ENCODE measurements around the gene CXCR6.

CXCR6 gene

GRCh38 chr3:45985532-45986302 lies 42.5 kb downstream of the CXCR6 start:
- no peaks in the 10 kb centered on the region; the same call in 1 of the 2 replicates for H3F3A ChIP-seq (ENCODE audit: insufficient read depth, low read length)
- no peaks in the 10 kb centered on the region for H3K79me2 ChIP-seq (ENCODE audit: low read length)
- H3K9me2 ChIP-seq (replicated peaks; ENCODE audit: insufficient read depth, low read length) = no peaks in the 10 kb centered on the region
- H3K36me3 ChIP-seq (replicated peaks; ENCODE audit: insufficient read depth, low read length) = no peaks in the 10 kb centered on the region
- H3K9ac ChIP-seq (ENCODE audit: low read length) = no peak overlapping the region
- no peak for TF ChIP-seq EZH2phosphoT487 (IDR thresholded peaks at IDR 0.05; ENCODE audit: low read length)
- no peak for TF ChIP-seq EZH2 (optimal IDR thresholded peaks at IDR 0.05; ENCODE audit: low read depth, low read length)
- TF ChIP-seq, protein P1, sequence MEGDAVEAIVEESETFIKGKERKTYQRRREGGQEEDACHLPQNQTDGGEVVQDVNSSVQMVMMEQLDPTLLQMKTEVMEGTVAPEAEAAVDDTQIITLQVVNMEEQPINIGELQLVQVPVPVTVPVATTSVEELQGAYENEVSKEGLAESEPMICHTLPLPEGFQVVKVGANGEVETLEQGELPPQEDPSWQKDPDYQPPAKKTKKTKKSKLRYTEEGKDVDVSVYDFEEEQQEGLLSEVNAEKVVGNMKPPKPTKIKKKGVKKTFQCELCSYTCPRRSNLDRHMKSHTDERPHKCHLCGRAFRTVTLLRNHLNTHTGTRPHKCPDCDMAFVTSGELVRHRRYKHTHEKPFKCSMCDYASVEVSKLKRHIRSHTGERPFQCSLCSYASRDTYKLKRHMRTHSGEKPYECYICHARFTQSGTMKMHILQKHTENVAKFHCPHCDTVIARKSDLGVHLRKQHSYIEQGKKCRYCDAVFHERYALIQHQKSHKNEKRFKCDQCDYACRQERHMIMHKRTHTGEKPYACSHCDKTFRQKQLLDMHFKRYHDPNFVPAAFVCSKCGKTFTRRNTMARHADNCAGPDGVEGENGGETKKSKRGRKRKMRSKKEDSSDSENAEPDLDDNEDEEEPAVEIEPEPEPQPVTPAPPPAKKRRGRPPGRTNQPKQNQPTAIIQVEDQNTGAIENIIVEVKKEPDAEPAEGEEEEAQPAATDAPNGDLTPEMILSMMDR (IDR thresholded peaks at IDR 0.05; ENCODE audit: low read length) = no peak
- DNase-seq = no peak
- H2AFZ ChIP-seq (ENCODE audit: low read length) = no peak overlapping the region
- H3K27ac ChIP-seq (ENCODE audit: low read length) = no peak overlapping the region
- no peak overlapping the region for H3K4me2 ChIP-seq (ENCODE audit: low read depth, low read length)
- no peaks in the 10 kb centered on the region for H3K27me3 ChIP-seq (replicated peaks; ENCODE audit: insufficient read depth, low read length)
- H3K4me1 ChIP-seq (ENCODE audit: low read length) = peaks cover 10% of the 10 kb centered on the region
- no peaks in the 10 kb centered on the region for H4K20me1 ChIP-seq (ENCODE audit: insufficient read depth, low read length)
- no peaks in the 10 kb centered on the region for H3K9me3 ChIP-seq (replicated peaks; ENCODE audit: insufficient read depth, low read length)
- H3K4me3 ChIP-seq (ENCODE audit: low read length) = no peak overlapping the region

DNA sequence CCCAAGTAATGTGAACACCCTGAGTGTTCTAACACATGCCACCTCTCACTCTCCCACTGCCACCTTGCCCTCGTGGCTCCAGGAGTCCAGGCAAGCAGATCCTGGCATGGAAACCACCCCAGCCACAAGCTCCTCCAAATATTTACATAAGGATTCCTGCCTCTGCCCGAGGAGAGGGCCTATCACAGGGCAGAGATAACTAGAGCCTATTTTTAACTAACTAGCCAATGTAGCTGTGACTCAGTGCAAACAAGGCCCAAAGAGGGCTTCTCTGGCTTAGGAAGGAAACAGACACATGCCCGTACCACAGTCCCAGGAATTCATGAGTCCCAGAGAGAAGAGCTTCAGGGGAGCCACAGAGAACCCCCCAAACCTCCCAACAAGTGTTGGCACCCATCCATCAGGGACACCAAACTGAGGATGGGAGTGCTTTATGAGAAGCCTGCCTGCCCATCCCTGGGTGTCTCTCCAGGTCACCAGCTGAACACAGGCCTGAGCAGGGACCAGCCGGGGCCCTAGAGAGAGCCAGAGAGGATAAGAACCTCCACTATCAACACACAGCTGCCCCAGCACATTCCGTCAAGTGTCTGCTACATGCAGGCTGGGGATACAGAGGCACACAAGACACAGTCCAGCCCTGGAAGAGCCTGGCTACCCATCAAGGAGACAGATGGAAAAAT lies 43.2 kb downstream of the CXCR6 start:
- no peak overlapping the region for H3K4me2 ChIP-seq (ENCODE audit: low read depth, low read length)
- TF ChIP-seq, protein P1 (IDR thresholded peaks at IDR 0.05; ENCODE audit: low read length) = no peak
- TF ChIP-seq EZH2 (optimal IDR thresholded peaks at IDR 0.05; ENCODE audit: low read depth, low read length) (no peak), EZH2phosphoT487 (IDR thresholded peaks at IDR 0.05; ENCODE audit: low read length) (no peak)
- no peaks in the 10 kb centered on the region; the same call in 1 of the 2 replicates for H3F3A ChIP-seq (ENCODE audit: insufficient read depth, low read length)
- no peak overlapping the region for H2AFZ ChIP-seq (ENCODE audit: low read length)
- peaks cover 3% of the 10 kb centered on the region; the same call in 1 of the 2 replicates for H3K4me1 ChIP-seq (ENCODE audit: low read length)
- H3K36me3 ChIP-seq (replicated peaks; ENCODE audit: insufficient read depth, low read length) = no peaks in the 10 kb centered on the region
- DNase-seq = no peak
- no peaks in the 10 kb centered on the region for H3K27me3 ChIP-seq (replicated peaks; ENCODE audit: insufficient read depth, low read length)
- H3K27ac ChIP-seq (ENCODE audit: low read length) = no peak overlapping the region
- H3K4me3 ChIP-seq (ENCODE audit: low read length) = no peak overlapping the region
- H3K9me2 ChIP-seq (replicated peaks; ENCODE audit: insufficient read depth, low read length) = no peaks in the 10 kb centered on the region
- H3K9ac ChIP-seq (ENCODE audit: low read length) = no peak overlapping the region
- no peaks in the 10 kb centered on the region for H3K79me2 ChIP-seq (ENCODE audit: low read length)
- H3K9me3 ChIP-seq (replicated peaks; ENCODE audit: insufficient read depth, low read length) = no peaks in the 10 kb centered on the region
- H4K20me1 ChIP-seq (ENCODE audit: insufficient read depth, low read length) = no peaks in the 10 kb centered on the region

GRCh38 chr3:45987368-45988291 lies 44.4 kb downstream of the CXCR6 start:
- Histone ChIP-seq H3K9me3 (replicated peaks; ENCODE audit: insufficient read depth, low read length) (no peaks in the 10 kb centered on the region), H3K27ac (ENCODE audit: low read length) (no peak overlapping the region), H3K4me3 (ENCODE audit: low read length) (no peak overlapping the region), H3K79me2 (ENCODE audit: low read length) (no peaks in the 10 kb centered on the region), H2AFZ (ENCODE audit: low read length) (no peak overlapping the region), H4K20me1 (ENCODE audit: insufficient read depth, low read length) (no peaks in the 10 kb centered on the region), H3K4me1 (ENCODE audit: low read length) (peaks cover 2% of the 10 kb centered on the region; the same call in 1 of the 2 replicates), H3K9ac (ENCODE audit: low read length) (no peak overlapping the region), H3K9me2 (replicated peaks; ENCODE audit: insufficient read depth, low read length) (no peaks in the 10 kb centered on the region), H3K4me2 (ENCODE audit: low read depth, low read length) (no peak overlapping the region), H3K36me3 (replicated peaks; ENCODE audit: insufficient read depth, low read length) (no peaks in the 10 kb centered on the region), H3F3A (ENCODE audit: insufficient read depth, low read length) (no peaks in the 10 kb centered on the region), H3K27me3 (replicated peaks; ENCODE audit: insufficient read depth, low read length) (no peaks in the 10 kb centered on the region)
- TF ChIP-seq EZH2 (optimal IDR thresholded peaks at IDR 0.05; ENCODE audit: low read depth, low read length) (no peak), EZH2phosphoT487 (IDR thresholded peaks at IDR 0.05; ENCODE audit: low read length) (no peak)
- TF ChIP-seq, protein P1 (IDR thresholded peaks at IDR 0.05; ENCODE audit: low read length) = no peak
- no peak for DNase-seq
